Muscle layer of duodenum (tissue), 2 donors: ENCODE data around the gene OOSP2.
"Not testable (repeated sequence)": the region's sequence is repeated elsewhere in the genome, so short reads cannot be mapped to it uniquely, and the experiment has no call there.

Experiments used
- H3K27ac ChIP-seq: one replicate; pipeline ENCODE4 v1.7.0; 2013; ENCODE audit warnings: mild to moderate bottlenecking, low read length
- H3K27me3 ChIP-seq: one replicate; pipeline ENCODE4 v1.7.0; 2013; ENCODE audit warnings: low read depth, mild to moderate bottlenecking, control low read depth, low read length
- H3K36me3 ChIP-seq, 2 donors: one replicate each; pipeline ENCODE4 v1.7.0; 2013; ENCODE audit warnings: low read length in 2 of 2, control low read depth in 1 of 2, mild to moderate bottlenecking in 1 of 2; ENCODE audit not compliant: insufficient read depth in 2 of 2, control insufficient read depth in 1 of 2
- H3K4me1 ChIP-seq, 2 donors: one replicate each; pipeline ENCODE4 v1.7.0; 2013; ENCODE audit warnings: low read length in 2 of 2, mild to moderate bottlenecking in 2 of 2, control low read depth in 1 of 2, moderate library complexity in 1 of 2; ENCODE audit not compliant: insufficient read depth in 2 of 2, control insufficient read depth in 1 of 2
- H3K4me3 ChIP-seq, 2 donors: one replicate each; pipeline ENCODE4 v1.7.0; 2013; ENCODE audit warnings: low read length in 2 of 2, low read depth in 1 of 2, mild to moderate bottlenecking in 1 of 2
- H3K9me3 ChIP-seq, 2 donors: one replicate each; pipeline ENCODE4 v1.7.0; 2013; ENCODE audit warnings: low read length in 2 of 2, control low read depth in 1 of 2, mild to moderate bottlenecking in 1 of 2; ENCODE audit not compliant: control insufficient read depth in 1 of 2
- donor health status: healthy.

The OOSP2 gene, protein sequence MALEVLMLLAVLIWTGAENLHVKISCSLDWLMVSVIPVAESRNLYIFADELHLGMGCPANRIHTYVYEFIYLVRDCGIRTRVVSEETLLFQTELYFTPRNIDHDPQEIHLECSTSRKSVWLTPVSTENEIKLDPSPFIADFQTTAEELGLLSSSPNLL

DNA sequence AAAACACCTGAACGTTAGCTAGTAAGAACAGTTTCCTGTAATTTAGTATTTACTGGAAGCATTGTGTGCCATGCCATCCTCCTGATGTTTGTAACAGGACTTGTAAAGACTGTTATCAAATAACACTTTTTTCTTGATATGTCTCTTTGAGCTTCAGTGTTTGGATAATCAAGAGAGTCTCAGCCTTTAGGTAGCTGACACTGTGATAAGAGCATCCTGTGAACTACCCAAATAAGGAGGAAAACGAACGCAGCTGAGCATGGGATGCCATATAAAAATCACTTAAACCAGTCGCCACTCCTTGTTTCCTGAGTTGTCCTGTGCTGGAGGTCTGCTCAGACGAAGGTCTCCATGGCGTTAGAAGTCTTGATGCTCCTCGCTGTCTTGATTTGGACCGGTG is at the start of gene OOSP2:
TSS of gene OOSP2 (plus strand) at position 301 of the 400 bp plus-strand sequence. CDS start at position 352, 51 bp downstream.
- Histone ChIP-seq H3K9me3 (no peaks in the 10 kb centered on the region), H3K27me3 (no peaks in the 10 kb centered on the region), H3K27ac (no peak within 1 kb of the TSS), H3K36me3 (no peaks in the 10 kb centered on the region), H3K4me1 (no peaks in the 10 kb centered on the region), H3K4me3 (no peak within 1 kb of the TSS)

- H3K36me3 ChIP-seq: no peaks in the 10 kb centered on the region
- no peaks in the 10 kb centered on the region for H3K27me3 ChIP-seq
- no peak overlapping the region for H3K4me3 ChIP-seq
- peaks cover 0 to 7% of the 10 kb centered on the region in 2 donors for H3K9me3 ChIP-seq
- H3K4me1 ChIP-seq: no peaks in the 10 kb centered on the region
- no peak overlapping the region for H3K27ac ChIP-seq
These were observed 49.8 kb upstream of the OOSP2 start for GRCh38 chr11:59990421-59990820.

DNA sequence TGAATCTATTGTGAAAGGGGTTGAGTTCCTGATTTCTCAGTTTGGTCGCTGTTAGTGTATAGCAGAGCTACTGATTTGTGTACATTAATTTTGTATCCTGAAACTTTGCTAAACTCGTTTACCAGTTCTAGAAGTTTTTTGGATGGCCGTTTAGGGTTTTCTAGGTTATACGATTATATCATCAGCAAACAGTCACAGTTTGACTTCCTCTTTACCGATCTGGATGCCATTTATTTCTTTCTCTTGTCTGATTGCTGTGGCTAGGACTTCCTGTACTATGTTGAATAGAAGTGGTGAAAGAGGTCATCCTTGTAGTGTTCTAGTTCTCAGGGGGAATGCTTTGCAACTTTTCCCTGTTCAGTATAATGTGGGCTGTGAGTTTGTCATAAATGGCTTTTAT is 47.8 kb upstream of the OOSP2 start:
- H3K27ac ChIP-seq: no peak overlapping the region
- H3K9me3 ChIP-seq: peaks cover 0 to 7% of the 10 kb centered on the region in 2 donors
- H3K4me1 ChIP-seq: no peaks in the 10 kb centered on the region
- H3K4me3 ChIP-seq: no peak overlapping the region
- no peaks in the 10 kb centered on the region for H3K27me3 ChIP-seq
- H3K36me3 ChIP-seq: no peaks in the 10 kb centered on the region

- no peaks in the 10 kb centered on the region for H3K27me3 ChIP-seq
- no peaks in the 10 kb centered on the region for H3K4me1 ChIP-seq
- H3K27ac ChIP-seq: no peak overlapping the region
- H3K36me3 ChIP-seq: no peaks in the 10 kb centered on the region
- no peaks in the 10 kb centered on the region for H3K9me3 ChIP-seq
- no peak overlapping the region for H3K4me3 ChIP-seq
These were observed 42.4 kb upstream of the OOSP2 start for GRCh38 chr11:59997800-59998199.

DNA sequence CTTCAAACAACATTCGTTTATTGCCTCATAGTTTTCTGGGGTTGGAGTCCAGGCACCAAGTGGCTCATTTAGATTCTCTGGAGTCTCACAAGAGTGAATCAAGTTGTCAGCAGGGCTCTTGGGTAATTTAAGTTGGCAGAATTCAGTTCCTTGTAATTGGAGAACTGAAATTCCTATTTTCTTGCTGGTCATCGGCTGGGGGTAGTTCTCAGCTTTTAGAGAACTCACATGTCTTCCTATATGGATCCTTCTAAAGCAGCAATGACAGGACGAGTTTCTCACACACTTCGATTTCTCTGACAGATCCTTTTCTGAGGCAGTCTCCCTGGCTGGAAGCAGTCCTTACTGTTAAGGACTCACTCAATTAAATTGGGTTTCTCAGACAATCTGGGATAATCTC is 40.5 kb upstream of the OOSP2 start:
- no peak overlapping the region for H3K4me3 ChIP-seq

GRCh38 chr11:60003729-60004128 is 36.5 kb upstream of the OOSP2 start:
- no peaks in the 10 kb centered on the region for H3K27me3 ChIP-seq
- no peak overlapping the region for H3K4me3 ChIP-seq
- H3K9me3 ChIP-seq: no peaks in the 10 kb centered on the region
- no peaks in the 10 kb centered on the region for H3K36me3 ChIP-seq
- no peak overlapping the region for H3K27ac ChIP-seq
- H3K4me1 ChIP-seq: no peaks in the 10 kb centered on the region

More for the DNA sequence above, 40.5 kb upstream of the OOSP2 start:
- Histone ChIP-seq H3K27me3 (no peaks in the 10 kb centered on the region), H3K27ac (no peak overlapping the region), H3K4me1 (no peaks in the 10 kb centered on the region), H3K9me3 (no peaks in the 10 kb centered on the region), H3K36me3 (no peaks in the 10 kb centered on the region)

DNA sequence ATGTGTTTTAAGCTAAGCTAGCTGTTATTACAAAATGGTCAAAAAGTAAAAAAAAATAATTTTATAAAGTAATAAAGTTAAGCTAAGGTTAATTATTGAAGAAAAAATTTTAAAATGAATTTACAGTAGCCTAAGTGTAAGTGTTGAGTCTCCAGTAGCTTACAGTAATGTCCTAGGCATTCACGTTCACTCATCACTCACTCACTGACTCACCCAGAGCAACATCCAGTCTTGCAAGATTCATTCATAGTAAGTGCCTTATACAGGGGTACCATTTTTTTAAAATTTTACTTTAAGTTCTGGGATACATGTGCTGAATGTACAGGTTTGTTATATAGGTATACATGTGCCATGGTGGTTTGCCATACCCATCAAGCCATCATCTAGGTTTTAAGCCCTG is 34.8 kb upstream of the OOSP2 start:
- H3K9me3 ChIP-seq: no peaks in the 10 kb centered on the region
- no peaks in the 10 kb centered on the region for H3K4me1 ChIP-seq
- H3K27ac ChIP-seq: no peak overlapping the region
- no peaks in the 10 kb centered on the region for H3K27me3 ChIP-seq
- no peaks in the 10 kb centered on the region for H3K36me3 ChIP-seq
- no peak overlapping the region for H3K4me3 ChIP-seq

DNA sequence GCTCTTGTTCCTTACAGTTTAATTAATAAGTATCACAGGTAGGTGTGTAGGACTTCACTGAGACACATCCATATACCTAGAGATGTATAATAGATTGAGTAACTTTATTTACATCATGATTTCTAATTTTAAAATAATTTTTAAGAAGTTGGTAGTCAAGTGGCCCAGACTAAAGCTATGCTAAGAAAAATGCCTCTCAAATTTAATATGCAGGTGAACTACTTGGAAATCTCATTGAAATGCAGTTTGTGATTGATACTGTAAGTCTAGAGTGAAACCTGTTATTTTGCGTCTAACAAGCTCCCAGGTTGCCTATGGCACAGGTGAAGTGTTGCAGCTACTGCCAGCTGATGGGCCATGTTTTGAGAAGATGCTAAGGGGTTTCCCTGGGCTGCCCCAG is 23.3 kb upstream of the OOSP2 start, which contains the start of gene OOSP4B:
TSS of gene OOSP4B (plus strand) at position 301 of the 400 bp plus-strand sequence.
- H3K36me3 ChIP-seq: no peaks in the 10 kb centered on the region

DNA sequence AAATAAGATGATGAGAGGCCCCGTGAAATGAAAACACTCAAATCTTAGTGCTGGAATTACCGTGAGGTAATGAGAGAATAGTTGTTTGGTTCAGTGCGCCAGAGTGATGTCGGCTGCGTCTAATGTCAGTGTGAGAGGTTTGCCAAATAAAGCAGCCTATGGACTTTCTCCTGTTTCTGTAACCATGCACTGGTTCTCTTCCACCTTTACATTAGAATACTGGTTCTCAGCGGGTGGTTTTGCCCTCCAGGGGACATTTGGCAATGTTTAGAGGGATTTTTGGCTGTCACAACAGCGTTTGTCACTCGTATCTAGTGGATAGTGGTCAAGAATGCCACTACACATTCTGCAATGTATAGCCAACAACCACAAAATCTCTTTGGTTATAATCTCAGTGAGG is 22.2 kb upstream of the OOSP2 start:
- H3K4me1 ChIP-seq: no peaks in the 10 kb centered on the region
- no peaks in the 10 kb centered on the region for H3K27me3 ChIP-seq
- no peak overlapping the region for H3K27ac ChIP-seq
- H3K9me3 ChIP-seq: no peaks in the 10 kb centered on the region
- no peaks in the 10 kb centered on the region for H3K36me3 ChIP-seq
- no peak overlapping the region for H3K4me3 ChIP-seq

More for the DNA sequence above, 23.3 kb upstream of the OOSP2 start, which contains the start of gene OOSP4B:
- Histone ChIP-seq H3K27me3 (no peaks in the 10 kb centered on the region), H3K27ac (no peak within 1 kb of the TSS), H3K4me1 (no peaks in the 10 kb centered on the region), H3K9me3 (no peaks in the 10 kb centered on the region), H3K4me3 (no peak within 1 kb of the TSS)

- H3K27me3 ChIP-seq, H3K4me3 ChIP-seq, H3K4me1 ChIP-seq, H3K27ac ChIP-seq, H3K9me3 ChIP-seq, H3K36me3 ChIP-seq: not testable (repeated sequence)
These were observed 19.8 kb upstream of the OOSP2 start for GRCh38 chr11:60020376-60020775.

DNA sequence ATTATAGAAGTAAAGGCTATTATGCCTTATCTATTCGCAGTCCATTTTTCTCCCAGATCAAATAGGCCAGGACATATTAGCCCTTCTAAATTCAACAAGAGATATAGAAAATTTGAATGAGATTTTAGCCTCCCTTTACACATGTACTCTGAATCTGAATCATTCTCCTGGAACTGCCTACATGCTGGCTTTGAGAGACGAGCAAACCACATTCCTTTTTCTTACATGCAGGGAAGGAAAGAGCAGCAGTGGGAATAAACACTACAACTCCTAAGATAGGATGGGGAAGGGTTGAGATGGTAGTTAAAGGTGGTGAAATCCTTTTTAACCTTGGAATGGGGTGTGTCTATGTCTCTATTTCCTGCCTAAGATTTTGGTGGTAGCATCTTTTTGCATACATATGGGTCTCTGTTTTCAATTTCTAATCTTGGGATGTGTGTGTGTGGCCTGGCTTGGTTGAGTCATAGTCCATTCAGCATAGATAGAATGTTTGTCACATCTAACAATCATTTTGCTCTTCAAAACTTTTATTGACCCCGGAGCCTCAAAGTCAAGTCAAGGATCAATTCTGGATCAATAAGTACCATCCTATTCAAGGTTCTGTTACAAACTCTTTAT is 11.1 kb upstream of the OOSP2 start:
- Histone ChIP-seq H3K4me1 (no peaks in the 10 kb centered on the region), H3K4me3 (no peak overlapping the region), H3K36me3 (no peaks in the 10 kb centered on the region), H3K9me3 (no peaks in the 10 kb centered on the region), H3K27ac (no peak overlapping the region), H3K27me3 (no peaks in the 10 kb centered on the region)

DNA sequence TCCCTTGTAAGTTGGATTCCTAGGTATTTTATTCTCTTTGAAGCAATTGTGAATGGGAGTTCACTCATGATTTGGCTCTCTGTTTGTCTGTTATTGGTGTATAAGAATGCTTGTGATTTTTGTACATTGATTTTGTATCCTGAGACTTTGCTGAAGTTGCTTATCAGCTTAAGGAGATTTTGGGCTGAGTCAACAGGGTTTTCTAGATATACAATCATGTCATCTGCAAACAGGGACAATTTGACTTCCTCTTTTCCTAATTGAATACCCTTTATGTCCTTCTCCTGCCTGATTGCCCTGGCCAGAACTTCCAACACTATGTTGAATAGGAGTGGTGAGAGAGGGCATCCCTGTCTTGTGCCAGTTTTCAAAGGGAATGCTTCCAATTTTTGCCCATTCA is 10.2 kb downstream of the OOSP2 start:
- not testable (repeated sequence) for H3K27me3 ChIP-seq, H3K36me3 ChIP-seq, H3K4me3 ChIP-seq, H3K9me3 ChIP-seq, H3K27ac ChIP-seq, H3K4me1 ChIP-seq
